Stimulated activated CD4-positive, alpha-beta T cell treated with anti-CD3 and anti-CD28 coated beads, TNF-alpha, amount 100 ng/mL, for 48 hours (primary cell): ENCODE measurements around the gene MAP3K2.
"Not testable (repeated sequence)": the region's sequence is repeated elsewhere in the genome, so short reads cannot be mapped to it uniquely, and the experiment has no call there.

Experiments used
- DNase-seq, 3 donors: peaks; one replicate each; pipeline ENCODE4 v3.0.0-alpha.2; 2020; ENCODE audit warnings: low read depth in 3 of 3

The MAP3K2 gene

DNA sequence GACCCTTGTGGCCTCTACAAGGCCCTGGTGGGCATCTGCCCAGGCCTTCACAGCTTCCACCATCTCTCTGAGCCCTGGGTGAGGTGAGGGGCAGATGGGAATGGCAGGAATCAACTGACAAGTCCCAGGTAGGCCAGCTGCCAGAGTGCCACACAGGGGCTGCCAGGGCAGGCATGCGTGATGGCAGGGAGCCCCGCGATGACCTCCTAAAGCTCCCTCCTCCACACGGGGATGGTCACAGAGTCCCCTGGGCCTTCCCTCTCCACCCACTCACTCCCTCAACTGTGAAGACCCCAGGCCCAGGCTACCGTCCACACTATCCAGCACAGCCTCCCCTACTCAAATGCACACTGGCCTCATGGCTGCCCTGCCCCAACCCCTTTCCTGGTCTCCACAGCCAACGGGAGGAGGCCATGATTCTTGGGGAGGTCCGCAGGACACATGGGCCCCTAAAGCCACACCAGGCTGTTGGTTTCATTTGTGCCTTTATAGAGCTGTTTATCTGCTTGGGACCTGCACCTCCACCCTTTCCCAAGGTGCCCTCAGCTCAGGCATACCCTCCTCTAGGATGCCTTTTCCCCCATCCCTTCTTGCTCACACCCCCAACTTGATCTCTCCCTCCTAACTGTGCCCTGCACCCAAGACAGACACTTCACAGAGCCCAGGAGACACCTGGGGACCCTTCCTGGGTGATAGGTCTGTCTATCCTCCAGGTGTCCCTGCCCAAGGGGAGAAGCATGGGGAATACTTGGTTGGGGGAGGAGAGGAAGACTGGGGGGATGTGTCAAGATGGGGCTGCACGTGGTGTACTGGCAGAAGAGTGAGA is 32.5 kb upstream of the MAP3K2 start:
- DNase-seq: no peak

DNA sequence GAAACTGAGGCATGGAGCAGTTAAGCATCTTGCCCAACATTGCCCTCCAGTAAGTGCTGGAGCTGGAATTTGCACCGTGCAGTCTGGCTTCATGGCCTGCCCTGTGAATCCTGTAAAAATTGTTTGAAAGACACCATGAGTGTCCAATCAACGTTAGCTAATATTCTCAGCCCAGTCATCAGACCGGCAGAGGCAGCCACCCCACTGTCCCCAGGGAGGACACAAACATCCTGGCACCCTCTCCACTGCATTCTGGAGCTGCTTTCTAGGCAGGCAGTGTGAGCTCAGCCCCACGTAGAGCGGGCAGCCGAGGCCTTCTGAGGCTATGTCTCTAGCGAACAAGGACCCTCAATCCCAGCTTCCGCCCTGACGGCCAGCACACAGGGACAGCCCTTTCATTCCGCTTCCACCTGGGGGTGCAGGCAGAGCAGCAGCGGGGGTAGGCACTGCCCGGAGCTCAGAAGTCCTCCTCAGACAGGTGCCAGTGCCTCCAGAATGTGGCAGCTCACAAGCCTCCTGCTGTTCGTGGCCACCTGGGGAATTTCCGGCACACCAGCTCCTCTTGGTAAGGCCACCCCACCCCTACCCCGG is 31.8 kb upstream of the MAP3K2 start:
- no peak for DNase-seq

DNA sequence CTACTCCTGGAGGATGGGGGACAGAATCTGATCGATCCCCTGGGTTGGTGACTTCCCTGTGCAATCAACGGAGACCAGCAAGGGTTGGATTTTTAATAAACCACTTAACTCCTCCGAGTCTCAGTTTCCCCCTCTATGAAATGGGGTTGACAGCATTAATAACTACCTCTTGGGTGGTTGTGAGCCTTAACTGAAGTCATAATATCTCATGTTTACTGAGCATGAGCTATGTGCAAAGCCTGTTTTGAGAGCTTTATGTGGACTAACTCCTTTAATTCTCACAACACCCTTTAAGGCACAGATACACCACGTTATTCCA is 31.3 kb upstream of the MAP3K2 start:
- DNase-seq: no peak

DNA sequence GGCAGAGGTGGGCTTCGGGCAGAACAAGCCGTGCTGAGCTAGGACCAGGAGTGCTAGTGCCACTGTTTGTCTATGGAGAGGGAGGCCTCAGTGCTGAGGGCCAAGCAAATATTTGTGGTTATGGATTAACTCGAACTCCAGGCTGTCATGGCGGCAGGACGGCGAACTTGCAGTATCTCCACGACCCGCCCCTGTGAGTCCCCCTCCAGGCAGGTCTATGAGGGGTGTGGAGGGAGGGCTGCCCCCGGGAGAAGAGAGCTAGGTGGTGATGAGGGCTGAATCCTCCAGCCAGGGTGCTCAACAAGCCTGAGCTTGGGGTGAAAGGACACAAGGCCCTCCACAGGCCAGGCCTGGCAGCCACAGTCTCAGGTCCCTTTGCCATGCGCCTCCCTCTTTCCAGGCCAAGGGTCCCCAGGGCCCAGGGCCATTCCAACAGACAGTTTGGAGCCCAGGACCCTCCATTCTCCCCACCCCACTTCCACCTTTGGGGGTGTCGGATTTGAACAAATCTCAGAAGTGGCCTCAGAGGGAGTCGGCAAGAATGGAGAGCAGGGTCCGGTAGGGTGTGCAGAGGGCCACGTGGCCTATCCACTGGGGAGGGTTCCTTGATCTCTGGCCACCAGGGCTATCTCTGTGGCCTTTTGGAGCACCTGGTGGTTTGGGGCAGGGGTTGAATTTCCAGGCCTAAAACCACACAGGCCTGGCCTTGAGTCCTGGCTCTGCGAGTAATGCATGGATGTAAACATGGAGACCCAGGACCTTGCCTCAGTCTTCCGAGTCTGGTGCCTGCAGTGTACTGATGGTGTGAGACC is 30.7 kb upstream of the MAP3K2 start, which contains the start of gene PROC:
PROC (plus strand) TSS at position 128 of the 812 bp plus-strand sequence. CDS start 1,516 bp downstream, outside the sequence.
- DNase-seq: no peak

DNA sequence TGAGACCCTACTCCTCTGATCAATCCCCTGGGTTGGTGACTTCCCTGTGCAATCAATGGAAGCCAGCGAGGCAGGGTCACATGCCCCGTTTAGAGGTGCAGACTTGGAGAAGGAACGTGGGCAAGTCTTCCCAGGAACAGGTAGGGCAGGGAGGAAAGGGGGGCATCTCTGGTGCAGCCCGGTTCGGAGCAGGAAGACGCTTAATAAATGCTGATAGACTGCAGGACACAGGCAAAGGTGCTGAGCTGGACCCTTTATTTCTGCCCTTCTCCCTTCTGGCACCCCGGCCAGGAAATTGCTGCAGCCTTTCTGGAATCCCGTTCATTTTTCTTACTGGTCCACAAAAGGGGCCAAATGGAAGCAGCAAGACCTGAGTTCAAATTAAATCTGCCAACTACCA is 29.6 kb upstream of the MAP3K2 start:
- no peak for DNase-seq

DNA sequence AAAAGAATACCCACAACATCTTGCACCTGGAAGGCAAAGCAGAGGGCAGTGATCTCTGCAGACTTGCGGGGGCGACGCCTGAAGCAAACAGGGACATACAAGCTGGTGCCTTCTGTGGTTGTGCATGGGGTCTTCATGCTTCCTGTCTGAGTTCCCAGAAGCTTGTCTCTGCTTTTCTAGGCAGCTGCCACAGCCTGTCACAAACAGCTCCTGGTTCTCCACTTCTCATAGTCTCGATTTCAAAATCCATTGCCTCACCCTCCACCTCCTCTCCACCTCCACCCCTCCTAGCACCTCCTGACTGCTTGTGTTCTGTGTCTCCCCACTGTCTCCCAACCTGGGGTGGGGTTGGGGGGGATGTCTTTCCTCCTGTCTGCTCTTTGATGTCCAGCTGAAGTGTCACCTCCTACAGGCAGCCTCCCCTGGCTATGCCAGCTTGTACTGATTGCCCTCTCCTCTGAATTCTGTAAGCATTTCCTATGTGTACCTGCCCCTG is 28.8 kb upstream of the MAP3K2 start:
- no peak for DNase-seq

DNA sequence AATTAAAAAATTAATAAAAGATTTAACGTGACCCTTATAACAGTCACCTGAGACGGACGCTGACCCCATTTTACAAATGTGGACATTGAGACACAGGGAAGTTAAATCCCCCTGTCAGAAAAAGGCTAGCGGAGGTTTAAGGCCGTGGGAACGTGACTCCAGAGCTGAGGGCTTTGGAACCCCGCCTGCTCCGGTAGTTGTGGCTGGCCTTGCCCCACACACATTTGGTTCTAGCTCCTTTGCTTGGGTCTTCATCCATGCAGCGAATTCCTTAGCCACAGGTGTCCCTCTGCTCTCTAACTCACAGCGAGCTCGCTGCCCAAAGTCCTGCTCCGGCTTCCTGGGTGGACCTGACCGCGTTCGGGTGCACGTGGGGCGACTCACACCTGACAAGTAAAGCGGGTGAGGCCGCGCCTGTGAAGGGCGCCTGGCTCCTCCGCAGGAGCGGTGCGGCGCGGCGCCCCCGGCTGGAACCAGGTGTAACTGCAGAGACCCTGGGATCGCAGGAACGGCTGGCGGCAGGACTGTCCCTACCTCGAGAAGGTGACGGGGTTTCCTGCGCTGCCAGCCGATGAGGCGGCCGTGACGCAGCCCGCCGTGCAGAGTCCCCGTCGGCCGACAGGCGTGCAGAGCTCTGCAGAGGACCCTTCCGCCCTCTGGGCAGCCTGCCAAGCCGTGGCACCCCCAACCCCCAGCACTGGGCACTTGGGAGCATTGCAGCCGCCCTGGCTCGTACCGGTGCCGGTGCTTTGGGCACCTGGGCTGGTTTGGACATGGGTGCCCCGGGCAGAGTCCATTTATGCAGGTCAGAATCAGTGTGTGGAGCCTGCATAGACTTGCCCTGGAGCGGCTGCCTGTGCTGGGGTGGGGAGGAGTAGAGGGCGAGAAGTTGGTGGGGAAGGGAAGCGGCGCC is 28.1 kb upstream of the MAP3K2 start:
- DNase-seq: peak; percentile 63 to 83 (median 77)

DNA sequence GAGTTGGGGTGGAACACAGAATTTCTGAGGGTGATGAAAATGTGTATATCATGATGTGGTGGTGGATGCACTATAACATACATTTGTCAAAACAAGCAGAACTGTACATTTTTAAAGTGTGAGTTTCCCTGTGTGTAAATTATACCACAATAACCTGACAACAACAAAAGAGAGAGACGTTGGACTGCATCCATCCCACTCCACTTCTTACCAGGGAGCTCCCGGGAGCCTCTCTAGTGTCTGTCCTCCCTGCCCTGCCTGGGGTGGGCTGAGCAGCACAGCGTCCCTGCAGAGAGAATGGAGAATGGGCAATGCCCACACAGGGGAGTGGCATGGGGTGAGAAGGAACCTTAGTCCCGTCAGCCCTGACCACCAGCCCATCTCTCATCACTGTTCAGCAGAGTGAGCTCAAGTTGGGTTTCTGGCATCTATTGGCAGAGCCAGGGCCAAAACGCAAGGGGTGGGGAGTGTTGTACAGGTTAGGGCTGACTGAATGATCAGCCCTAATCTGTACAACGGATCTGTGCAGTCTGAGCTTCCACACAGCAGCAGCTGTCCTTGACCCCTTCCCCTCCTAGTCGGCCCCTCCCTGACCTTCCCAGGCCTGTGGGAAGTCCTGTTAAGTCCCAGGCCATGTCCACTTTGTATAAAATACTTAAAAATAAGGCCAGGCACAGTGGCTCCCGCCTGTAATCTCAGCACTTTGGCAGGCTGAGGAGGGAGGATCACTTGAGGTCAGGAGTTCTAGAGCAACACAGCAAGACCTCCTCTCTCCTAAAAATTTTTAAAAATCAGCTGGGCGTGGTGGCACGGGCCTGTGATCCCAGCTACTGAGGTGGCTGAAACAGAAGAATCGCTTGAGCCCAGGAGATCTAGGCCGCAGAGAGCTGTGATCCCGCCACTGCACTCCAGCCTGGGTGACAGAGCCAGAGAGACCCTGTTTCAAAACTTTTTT is 27.1 kb upstream of the MAP3K2 start:
- DNase-seq: no peak

DNA sequence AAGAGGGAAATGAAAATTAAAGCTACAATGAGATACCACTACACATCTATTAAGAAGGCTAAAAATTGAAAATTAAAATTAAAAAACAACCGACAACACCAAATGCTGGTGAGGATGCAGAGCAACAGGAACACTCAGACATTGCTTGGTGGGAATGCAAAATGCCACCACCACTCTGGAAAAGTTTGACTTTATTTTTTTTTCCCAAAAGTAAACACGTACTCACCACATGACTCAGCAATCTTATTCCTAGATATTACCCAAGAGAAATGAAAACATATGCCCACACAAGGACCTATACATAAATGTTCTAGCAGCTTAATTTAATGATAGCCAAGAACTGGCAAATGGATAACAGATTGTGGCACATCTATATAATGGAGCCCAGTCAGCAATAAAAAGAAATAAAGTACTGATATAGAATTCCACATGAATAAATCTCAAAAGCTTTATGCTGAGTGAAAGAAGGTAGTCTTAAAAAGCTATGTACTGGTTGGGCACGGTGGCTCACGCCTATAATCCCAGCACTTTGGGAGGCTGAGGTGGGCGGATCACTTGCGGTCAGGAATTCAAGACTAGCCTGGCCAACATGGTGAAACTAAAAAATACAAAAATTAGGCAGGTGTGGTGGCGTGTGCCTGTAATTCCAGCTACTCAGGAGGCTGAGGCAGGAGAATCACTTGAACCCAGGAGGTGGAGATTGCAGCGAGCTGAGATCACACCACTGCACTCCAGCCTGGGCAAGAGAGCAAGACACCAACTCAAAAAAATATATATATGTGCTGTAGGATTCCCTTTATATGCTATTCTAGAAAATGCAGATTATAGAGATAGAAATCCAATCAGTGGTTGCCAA is 26.2 kb upstream of the MAP3K2 start:
- no peak for DNase-seq

DNA sequence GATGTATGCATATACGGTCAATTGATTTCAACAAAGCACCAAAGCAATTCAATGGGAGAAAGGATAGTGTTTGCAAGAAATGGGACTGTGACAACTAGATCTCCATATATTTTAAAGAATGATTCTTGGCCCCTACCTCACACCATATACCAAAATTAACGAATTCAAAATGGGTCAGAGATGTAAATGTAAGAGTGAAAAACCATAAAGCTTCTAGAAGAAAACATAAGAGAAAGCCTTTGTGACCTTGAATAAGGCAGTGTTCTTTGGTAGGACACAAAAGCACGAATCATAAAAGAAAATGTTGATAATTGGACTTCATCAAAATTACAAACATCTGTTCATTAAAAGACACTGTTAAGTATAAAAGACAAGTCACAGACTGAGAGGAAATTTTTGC is 25.4 kb upstream of the MAP3K2 start:
- DNase-seq: no peak

DNA sequence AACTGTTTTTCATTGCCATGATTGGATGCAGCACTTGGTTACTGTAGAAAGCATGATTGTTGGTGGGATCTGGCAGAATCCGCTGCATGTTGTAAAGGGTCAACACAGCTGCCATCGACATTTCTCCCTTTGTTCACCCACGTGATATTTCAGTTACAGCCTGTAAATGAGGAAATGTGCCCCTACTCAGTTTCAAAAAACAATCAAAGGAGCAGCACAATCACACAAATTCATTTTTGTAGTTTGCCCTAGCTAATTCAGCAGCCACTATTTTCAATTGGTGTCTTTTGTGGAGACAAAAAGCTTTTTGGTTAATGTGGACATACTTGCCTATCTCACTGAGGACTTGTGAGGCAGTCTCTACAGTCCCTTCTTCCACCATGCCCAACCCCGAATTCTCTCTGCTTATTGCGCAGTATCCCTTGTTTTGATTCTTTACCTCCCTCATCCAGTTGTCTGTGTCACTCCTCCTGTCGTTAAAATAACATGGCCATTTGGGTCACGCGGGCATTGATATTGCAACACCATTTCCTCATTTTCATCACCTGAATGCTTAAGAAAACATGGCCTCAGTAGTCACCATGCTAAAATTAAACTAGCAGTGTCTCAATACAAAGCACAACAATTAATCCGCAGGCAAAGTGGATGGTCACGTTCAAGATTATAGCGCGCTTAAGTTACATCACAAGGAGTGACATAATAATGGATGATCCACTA is 24.0 kb upstream of the MAP3K2 start:
- no peak for DNase-seq

DNA sequence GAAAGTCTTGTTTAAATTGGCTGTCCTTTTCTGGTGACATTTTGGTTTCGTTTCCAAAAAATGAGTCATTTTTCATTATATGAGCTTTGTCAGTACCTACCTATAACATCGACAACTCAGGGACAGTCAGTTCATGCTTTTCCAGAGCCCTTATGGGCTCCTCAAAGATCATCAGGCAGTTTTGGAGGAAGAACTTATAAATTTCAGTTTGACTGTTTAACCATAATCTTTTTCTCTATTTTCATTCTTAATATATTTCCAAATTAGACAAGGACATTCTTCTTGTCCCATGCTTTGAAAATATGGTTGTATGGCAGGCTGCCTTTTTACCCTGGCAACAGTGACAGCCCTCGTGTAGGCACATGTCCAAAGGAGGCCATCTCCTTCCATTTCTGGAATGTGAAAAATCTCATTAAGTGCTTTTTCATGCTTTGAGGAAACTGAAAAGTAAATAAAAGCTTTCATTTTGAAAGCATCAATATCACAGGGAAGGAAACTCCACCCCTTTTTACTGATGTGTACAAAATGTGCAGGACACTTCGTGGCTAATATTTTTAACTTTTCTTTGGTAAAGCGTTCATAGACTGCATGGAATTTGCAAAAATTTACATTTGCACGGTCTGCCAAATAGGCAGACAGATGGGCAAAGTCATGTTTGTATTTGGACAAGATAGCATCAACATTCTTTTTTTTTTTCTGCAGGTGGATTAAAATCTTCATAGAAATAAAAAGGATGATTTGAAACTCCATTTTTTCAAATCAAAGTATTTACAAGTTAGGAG is 23.3 kb upstream of the MAP3K2 start:
- DNase-seq: no peak

DNA sequence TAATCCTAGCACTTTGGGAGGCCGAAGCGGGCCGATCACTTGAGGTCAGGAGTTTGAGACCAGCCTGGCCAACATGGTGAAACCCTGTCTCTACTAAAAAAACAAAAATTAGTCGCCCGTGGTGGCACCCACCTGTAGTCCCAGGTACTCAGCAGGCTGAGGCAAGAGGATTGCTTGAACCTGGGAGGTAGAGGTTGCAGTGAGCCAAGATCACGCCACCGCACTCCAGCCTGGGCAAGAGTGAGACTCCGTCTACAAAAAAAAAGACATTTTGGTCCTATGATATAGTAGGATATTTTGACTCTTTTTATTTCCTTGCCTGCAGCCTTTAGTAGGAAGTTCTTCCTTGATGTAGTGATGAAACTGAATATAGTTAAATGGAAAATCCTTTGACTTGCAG is 21.9 kb upstream of the MAP3K2 start:
- DNase-seq: not testable (repeated sequence)

DNA sequence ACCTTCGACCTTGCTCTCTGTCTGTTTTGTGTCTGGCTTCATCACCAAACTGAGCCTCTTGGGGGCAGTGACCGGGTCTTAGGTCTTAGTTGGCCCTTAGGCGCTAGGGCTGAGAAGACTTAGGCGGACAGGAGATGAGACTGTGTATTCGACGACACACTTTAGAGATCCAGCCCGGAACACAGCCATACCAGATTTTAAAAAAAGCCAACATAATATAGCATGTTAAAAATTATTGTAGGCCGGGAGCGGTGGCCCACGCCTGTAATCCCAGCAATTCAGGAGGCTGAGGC is 21.0 kb upstream of the MAP3K2 start:
- no peak for DNase-seq

DNA sequence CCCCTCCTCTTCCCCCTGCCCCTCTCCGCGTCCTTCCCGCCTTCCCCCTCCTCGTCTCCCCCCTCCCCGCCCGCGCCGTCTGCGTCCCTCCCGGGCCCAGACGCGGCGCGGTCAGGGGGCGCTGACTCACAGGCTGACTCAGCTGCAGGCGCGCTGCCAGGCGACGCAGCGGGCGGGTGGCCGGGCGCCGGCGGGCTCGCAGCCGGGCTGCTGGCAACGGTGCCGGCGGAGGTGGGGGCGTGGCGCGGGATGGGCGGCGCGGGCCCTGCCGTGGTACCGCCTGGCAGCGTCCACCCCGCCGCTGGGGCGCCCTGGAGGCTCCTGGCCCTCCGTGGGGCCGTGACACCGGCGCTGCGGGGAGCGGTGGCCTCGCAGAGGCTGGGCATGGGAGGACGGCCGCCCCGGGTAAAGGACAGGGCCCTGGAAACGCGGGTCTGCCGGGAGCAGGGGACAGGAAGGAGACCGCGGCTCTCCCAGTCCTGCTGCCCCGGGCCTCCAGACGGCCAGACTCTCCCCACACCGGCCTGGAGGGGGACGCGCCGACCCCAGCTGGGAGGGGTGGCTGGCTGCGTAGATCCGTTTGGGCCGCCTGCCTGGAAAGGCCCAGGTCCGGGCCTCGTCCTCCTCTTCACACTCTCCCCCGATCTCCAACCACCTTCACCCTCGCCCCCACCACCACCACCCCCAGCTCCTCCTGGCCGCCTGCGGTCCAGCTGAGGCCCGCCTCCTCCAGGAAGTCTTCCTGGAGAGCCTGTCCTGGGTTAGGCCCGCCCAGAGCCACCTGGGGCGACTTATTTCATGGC is 20.4 kb upstream of the MAP3K2 start:
- DNase-seq: peak; percentile 77 to 81 (median 78)

DNA sequence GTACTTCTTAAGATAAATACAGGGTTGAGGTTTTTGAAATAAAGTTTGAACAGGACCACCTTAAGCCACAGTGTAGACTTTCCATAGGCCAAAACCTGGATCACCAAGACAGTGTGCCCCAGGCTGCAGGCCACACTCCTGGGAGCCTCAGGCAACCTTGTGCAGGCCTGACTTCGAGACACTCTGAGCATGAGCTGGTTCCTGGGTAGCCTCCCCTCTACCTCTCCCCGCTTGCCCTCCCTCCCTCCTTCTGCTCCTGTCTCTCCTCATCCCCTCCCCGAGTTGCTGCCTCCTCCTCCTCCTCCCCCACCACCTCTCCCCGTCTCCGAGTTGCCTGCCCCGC is 19.9 kb upstream of the MAP3K2 start:
- no peak for DNase-seq

DNA sequence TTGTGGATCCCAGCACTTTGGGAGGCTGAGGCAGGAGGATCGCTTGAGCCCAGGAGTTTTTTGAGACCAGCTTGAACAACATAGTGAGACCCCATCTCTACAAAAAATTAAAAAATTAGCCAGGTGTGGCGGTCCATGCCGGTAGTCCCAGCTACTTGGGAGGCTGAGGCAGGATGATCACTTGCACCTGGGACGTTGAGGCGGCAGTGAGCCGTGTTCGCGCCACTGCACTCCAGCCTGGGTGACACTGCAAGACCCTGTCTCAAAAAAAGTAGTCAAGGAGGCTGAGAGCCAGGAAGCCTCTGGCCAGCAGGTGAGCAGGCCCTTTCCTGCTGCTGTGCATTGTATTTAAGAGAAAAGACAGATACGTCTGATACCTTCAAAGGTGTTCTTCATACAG is 19.3 kb upstream of the MAP3K2 start:
- no peak for DNase-seq
